CD4-positive, alpha-beta T cell treated with Interleukin-10 for 1 hour (primary cell): Measurements from ENCODE around the gene BCL7C.
"Not testable (repeated sequence)": the region's sequence is repeated elsewhere in the genome, so short reads cannot be mapped to it uniquely, and the experiment has no call there.

ENCODE experiments used
- DNase-seq: peaks from one replicate; pipeline ENCODE4 v3.0.0-alpha.2; 2020

BCL7C gene

DNA sequence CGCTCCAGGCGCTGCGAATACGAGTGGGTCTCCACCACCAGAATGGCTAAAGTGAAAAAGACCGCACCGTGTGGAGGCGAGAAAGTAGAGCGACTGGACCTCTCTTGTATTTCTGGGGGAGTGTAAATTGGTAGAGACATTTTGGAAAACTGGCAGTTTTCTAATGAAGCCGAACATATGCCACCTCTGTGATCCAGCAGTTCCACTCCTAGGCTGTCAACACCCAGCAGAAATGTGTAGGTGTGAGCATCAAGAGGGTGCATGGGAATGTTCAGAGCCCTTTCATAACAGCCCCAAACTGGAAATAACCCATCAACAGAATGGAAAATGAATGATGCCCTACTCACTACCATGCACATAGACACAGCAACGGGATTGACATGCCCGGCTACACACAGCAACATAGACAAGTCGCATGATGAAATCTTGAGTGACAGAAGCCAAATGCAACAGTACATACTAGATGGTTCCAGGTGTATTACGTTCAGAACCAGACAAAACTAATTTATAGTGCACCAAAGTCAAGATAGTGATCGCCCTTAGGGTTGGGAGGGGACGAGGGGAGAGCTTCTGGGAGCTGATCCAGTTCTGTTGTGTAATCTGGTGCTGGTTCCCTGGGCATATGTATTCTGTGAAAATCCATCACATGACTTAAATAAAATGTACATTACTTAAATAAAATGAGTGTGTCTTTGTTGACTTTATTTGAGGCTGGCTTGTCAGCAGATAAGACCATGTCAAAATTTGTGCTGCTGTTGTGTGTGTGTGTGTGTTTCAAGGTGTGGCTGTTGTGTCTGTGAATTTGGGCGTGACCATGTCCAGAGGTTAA, 877 bp upstream of the BCL7C start:
- DNase-seq: no peak

DNA sequence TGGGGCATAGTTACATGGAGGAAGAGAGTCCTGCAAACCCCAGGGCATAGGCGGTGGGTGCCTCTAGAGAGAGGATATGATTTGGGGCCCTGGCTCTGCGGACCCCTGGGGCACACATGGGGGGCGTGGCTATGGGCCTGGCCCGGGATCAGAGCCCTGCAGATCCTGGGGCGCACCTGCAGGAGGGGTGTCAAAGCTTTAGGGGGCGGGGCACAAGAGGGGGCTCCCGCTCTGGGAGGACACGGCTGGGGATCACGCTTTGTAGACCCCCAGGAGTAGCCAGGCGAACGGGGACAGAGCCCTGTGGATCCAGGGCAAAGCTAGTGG, 497 bp downstream of the BCL7C start:
- no peak for DNase-seq

GRCh38 chr16:30892670-30893416, 1.0 kb downstream of the BCL7C start:
- DNase-seq: no peak

DNA sequence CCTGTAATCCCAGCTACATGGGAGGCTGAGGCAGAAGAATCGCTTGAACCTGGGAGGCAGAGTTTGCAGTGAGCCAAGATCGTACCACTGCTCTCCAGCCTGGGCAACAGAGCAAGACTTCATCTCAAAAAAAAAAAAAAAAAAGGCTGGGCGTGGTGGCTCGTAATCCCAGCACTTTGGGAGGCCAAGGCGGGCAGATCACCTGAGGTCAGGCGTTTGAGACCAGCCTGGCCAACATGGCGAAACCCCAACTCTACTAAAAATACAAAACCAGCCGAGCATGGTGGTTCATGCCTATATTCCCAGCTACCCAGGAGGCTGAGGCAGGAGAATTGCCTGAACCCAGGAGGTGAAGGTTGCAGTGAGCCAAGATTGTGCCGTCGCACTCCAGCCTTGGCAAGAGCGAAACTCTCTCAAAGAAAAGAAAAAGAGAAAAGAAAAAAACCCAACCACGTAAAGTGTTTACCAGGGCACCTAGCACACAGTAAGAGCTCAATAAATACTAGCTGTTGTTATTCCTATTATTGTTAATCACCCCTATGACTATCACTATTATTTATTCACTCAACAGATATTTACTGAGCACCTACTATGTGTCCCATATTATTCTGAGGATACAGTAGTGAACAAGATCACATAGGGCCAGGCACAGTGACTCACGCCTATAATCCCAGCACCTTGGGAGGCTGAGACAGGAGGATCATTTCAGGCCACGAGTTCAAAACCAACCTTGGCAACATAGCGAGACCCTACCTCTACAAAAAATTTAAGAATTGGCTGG, 2.6 kb downstream of the BCL7C start:
- DNase-seq: not testable (repeated sequence)

DNA sequence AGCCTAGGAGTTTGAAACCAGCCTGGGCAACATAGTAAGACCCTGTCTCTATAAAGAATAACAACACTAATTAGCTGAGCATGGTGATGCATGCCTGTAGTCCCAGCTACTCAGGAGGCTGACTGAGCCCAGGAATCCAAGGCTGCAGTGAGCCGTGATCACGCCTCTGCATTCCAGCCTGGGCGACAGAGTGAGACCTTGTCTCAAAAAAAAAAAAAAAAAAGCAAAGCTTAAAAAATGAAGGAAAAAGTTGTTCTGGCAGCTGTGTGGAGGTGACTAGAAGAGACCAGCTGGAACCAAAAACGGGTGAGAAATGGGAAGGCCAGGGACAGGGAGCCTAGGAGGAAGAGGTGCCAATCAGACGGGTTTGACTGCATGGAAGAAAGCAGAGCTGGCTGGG, 4.2 kb downstream of the BCL7C start:
- no peak for DNase-seq

DNA sequence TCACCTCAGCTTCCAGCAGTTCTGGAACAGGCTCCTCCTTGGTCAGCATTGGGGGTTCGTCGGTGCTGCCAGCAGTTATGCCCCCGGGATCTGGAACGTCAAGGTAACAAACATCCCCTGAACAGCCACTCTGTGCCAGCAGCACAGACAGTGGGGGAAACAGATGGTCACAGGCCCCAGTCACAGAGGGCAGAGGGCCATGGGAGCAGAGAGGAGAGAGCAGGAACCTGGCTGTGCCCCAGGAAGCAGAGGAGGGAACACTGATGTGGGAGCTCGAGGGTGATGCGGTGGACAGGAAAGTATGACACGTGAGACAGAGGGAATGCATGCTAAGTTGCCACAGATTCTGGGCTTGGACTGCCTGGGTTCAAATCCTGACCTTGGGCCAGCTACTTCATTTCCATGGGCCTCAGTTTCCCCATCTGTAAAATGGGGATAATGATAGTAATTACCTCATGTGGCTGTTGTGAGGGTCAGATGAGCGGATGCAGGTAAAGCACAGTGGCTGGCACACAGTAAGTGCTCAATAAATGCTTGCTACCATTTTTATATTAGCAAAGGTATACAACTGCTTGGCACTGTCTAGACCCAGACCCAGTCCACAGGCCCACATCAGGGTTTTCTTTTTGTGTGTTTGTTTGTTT, 4.9 kb downstream of the BCL7C start:
- DNase-seq: no peak

DNA sequence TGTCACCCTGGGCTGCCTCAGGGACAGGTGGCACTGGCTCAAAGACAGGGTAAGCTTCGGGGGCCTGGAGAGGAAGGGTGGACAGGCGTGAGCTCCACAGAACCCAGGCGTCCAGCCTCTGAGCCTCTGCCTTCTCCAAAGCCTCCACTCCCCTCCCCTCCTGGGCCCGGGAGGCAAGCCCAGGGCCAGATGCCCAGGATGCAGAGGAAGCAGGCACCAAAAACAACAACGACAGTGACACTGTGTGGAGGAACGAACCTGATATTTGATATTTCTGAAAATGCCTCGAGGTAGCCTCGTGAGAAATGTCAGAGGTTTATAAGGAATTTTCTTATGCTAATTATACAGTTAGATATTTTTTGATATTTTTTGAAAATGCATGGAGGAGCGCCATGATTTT, 6.0 kb downstream of the BCL7C start:
- DNase-seq: no peak

GRCh38 chr16:30886145-30886544, 7.7 kb downstream of the BCL7C start:
- no peak for DNase-seq

DNA sequence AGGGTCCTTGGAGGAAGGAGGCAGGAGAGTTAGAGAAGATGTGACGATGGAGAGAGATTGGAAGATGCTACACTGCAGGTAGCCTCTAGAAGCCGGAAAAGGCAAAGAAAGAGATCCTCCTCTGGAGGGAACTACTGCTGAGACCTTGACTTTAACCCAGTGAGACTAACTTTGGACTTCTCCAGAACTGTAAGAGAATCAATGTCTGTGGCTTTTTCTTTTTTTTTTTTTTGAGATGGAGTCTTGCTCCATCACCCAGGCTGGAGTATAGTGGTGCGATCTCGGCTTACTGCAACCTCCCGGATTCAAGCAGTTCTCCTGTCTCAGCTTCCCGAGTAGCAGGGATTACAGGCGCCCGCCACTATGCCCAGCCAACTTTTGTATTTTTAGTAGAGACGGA, 8.7 kb downstream of the BCL7C start:
- no peak for DNase-seq

- DNase-seq: no peak
Observed at GRCh38 chr16:30884760-30885159, 9.1 kb downstream of the BCL7C start.

GRCh38 chr16:30882429-30883310, 11.2 kb downstream of the BCL7C start:
- DNase-seq: no peak

DNA sequence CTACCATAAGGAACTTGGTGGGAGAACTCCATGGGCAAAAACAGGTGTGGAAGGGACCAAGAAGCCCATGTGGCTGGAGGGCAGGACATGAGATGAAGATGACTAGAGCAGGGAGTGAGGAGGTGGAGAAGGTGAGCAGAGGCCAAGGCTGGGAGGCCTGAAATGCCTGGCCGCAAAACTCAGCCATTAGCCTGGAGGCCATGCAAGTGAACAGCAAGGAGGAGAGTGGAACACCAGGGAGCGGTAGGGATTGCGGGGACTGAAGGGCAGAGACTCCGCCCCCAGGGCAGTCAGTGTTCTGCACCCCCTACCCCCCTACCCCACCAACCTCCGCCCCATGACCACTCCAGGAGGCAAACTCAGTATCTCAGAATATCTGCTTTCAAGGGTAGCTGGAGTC, 17.0 kb downstream of the BCL7C start:
- no peak for DNase-seq

DNA sequence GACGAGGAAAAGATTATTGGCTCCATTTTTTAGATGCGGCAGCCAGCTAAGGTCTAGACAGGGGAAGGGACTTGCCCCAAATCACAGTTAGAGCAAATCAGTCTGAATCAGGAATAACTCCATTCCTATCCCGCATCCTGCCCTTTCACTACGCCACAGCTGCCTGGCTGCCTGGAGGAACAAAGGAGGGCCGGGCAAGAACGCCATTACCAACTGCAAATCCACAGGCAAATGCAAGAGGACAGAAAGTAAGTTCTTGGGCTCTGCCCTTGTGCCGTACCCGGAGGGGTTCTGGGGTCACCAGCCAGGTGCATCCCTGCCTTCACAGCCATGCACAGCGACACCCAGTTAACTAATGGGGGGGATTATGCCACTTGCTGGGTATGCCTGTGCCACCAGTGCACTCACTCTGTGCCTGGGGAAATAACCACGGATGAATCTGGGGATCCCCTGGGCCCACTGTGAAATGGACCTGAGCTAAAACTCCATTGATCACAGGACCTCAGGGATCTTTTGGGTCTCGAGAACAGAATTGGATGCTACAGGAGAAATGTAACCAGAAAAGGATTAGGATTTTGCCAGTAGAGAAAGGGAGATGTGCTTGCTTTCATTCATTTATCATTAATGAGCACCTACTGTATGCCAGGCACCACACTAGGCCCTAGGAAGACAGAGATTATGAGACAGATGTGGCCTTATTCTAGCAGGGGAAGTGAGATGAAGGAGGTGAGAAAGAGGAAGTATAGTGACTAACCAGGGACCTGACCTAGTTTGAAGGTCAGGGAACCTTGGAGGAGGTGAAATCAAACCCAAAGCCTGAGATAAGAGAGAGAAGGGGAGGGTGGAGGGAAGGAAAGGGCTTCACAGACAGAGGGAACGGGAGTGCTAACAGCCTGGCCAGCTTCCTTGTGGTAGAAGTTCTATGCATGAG, 17.7 kb downstream of the BCL7C start:
- peak; percentile 57 for DNase-seq

DNA sequence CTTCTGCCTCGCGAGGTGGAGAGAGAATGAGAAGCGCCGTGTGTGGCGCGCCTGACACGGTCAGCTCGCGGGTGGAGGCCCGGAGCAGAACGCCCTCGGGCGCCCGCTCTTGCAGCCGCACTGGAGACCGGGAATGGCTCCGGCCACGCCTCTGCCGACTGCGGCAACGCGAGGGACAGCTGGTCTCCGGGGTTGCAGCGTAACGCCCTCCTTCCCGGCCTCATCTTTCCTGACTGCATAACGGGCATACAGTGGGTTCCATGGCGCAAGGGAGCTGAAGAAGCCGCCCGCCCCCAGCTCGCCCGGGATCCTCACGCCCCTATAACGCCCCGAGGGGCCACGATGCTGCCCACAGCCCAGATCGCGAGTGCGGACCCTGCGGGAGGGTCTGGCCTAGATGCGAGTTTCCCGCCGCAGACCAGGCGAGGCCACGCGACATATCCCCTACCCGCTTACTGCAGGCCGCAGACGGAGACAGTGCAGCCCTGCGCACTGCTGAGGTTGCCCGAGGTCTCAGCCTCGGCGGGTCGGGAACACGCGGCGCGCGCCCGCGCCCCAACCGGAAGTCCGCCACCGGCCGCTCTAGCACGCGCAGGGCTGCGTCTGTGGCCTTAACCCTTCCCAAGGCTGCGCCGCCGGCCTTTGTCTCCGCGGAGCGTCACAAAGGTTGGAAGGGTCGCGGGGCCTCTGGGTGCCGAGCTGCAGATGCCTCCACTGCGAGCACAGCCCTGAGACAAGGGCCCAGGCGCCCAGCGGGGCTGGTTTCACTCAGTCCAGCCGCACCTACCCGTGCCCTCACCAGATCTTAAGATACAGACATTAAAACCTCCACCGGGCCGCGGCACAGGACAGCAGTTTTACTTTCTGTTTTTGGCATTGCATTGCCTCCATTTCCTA, 18.8 kb downstream of the BCL7C start:
- DNase-seq: peak; percentile 91

DNA sequence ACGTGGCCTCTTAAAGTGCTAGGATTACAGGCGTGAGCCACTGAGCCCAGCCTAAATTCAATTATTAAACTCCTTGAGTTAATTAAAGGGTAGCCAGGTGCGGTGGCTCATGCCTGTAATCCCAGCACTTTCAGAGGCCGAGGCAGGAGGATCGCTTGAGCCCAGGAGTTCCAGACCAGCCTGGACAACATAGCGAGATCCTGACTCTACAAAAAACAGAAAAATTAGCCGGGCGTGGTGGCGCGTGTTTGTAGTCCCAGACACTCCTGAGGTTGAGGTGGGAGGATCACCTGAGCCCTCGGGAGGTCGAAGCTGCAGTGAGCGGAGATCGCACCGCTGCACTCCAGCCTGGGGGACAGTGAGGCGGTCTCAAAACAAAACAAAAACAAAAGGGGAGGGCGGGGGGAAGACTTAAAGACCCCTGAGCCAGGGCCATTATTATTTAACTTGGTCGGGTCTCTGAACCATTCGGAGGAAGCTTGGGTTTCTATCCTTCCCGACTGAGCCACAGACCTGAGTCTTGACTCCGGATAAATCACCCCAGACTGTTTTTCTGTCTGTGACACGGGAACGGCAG, 19.5 kb downstream of the BCL7C start:
- DNase-seq: no peak

GRCh38 chr16:30870904-30871303, 23.0 kb downstream of the BCL7C start:
- DNase-seq: no peak

DNA sequence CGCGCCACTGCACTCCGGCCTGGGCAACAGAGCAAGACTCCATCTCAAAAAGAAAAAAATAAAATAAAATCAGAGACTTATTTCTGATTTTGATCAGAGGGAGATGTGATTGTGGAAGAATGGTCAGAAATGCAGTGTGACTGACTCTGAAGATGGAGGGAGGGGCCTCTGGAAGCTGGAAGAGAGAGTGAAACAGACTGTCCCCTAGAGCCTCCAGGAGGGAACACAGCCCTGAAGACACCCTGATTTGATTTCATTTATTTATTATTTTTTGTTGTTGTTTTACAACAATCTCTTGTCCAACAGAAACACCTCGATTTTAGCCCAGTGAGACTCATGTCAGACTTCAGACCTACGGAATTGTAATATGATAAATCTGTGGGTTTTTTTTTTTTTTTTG, 26.1 kb downstream of the BCL7C start:
- DNase-seq: no peak

- DNase-seq: no peak
Observed at GRCh38 chr16:30866031-30866430, 27.8 kb downstream of the BCL7C start.

DNA sequence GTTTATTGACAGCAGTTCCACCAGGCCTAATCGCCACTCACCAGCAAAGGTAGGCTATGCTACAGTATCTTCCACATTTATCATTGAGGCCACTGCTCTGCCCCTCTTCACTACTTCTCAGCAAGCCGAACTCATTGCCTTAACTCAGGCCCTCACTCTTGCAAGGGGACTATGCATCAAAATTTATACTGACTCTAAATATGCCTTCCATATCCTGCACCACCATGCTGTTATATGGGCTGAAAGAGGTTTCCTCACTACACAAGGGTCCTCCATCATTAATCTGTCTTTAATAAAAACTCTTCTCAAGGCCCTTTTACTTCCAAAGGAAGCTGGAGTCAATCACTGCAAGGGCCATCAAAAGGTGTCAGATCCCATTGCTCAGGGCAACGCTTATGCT, 30.7 kb downstream of the BCL7C start:
- DNase-seq: not testable (repeated sequence)

- not testable (repeated sequence) for DNase-seq
Observed at GRCh38 chr16:30860729-30861128, 33.1 kb downstream of the BCL7C start.
